Heart right ventricle (tissue), 16 donors: Measurements from ENCODE around the gene HP. TPM values are rescaled to one million over a fixed set of nuclear protein-coding genes. Genes with fewer than 3 reads are reported as not detected.
"Not testable (repeated sequence)": the region's sequence is repeated elsewhere in the genome, so short reads cannot be mapped to it uniquely, and the experiment has no call there.

Experiments
- ATAC-seq, 8 donors: fragments of 200-7000 bp; cut with Tn5 transposase; one replicate each; pipeline ENCODE4 v1.9.1; 2020; ENCODE audit warnings: mild to moderate bottlenecking in 8 of 8, moderate library complexity in 8 of 8, moderate number of reproducible peaks in 1 of 8
- DNase-seq, 2 donors: peaks; one replicate each; pipeline ENCODE4 v3.0.0-alpha.2; 2020
- H3K27ac ChIP-seq, 10 donors: fragments of 200-600 bp; sonication (generic) in 2 of 10; one replicate each; pipeline versions ENCODE4 v1.5.0 to v1.8.0; 2020 to 2022; ENCODE audit warnings: mild to moderate bottlenecking in 3 of 10
- H3K27me3 ChIP-seq, 7 donors: fragments of 200-600 bp; one replicate each; pipeline ENCODE4 v1.8.0; 2021 to 2022; ENCODE audit warnings: mild to moderate bottlenecking in 2 of 7
- H3K36me3 ChIP-seq, 9 donors: fragments of 200-600 bp; sonication (generic) in 1 of 9; one replicate each; pipeline versions ENCODE4 v1.5.0 to v1.8.0; 2020 to 2022; ENCODE audit warnings: mild to moderate bottlenecking in 2 of 9
- H3K4me1 ChIP-seq, 9 donors: fragments of 200-600 bp; sonication (generic) in 1 of 9; one replicate each; pipeline versions ENCODE4 v1.5.0 to v1.8.0; 2020 to 2022; ENCODE audit warnings: mild to moderate bottlenecking in 4 of 9
- H3K4me3 ChIP-seq, 10 donors: fragments of 200-600 bp; sonication (generic) in 2 of 10; one replicate each; pipeline versions ENCODE4 v1.5.0 to v1.8.0; 2020 to 2022; ENCODE audit warnings: mild to moderate bottlenecking in 7 of 10, moderate library complexity in 2 of 10
- H3K9me3 ChIP-seq, 11 donors: fragments of 200-600 bp in 10 of 11; sonication (generic) in 2 of 11; one replicate each; pipeline versions ENCODE4 v1.5.0 to v1.8.0; 2013 to 2022; ENCODE audit warnings: mild to moderate bottlenecking in 2 of 11, control low read depth in 1 of 11, moderate library complexity in 1 of 11
- CTCF ChIP-seq, 9 donors: fragments of 200-600 bp; sonication (generic) in 2 of 9; IDR thresholded peaks; one replicate each; pipeline versions ENCODE4 v1.5.0 to v1.8.0; 2021 to 2022; ENCODE audit warnings: antibody characterized with exemption in 9 of 9, mild to moderate bottlenecking in 5 of 9, moderate library complexity in 1 of 9
- WGBS, 2 donors: extraction: QIAGEN DNeasy Blood & Tissue Kit; methylation state at CpG; one replicate each; pipeline ENCODE4 v1.1.7; 2013; ENCODE audit warnings: inconsistent platforms in 1 of 2; 5-methylcytosine and 5-hydroxymethylcytosine counted together
- intact Hi-C, 10 donors: fragments of 100-400 bp; cut with DNase I; formaldehyde crosslinking; loops; one replicate each; pipeline versions ENCODE4 v1.11.1 to v1.14.2; 2022
- long read RNA-seq, 3 donors: library from polyadenylated mRNA; unstranded; transcript quantifications; one replicate each; pipeline ENCODE4 v2.0.0, GENCODE V29; 2020 to 2021
- polyA plus RNA-seq, 2 donors: library from polyadenylated mRNA; stranded (reverse); fragments of 200-250 nt; gene quantifications; one replicate each; pipeline ENCODE4 v1.2.3, GENCODE V29; 2013
- total RNA-seq, 10 donors: library from RNA; stranded (reverse); fragmentation: NEBNext Ultra II Directional in 3 of 10; extraction: Animal tissue kit (Norgen Biotek cat#: 25700) in 3 of 10; gene quantifications; one replicate each; pipeline versions ENCODE4 v1.2.1 to v1.2.4, GENCODE V29; 2021 to 2023
- donor health status: Arrhythmogenic right ventricular cardiomyopathy.
- donor health status: ischemic (EF 13 %, LVEDD 7.1; RV severe dilation, severe dysfunction).
- donor health status: healthy with polysubstance abuse.
- donor health status: DM: no; HTN: yes; CAD: no.
- donor health status: DM: no; HTN: no; CAD: no.
- donor health status: ischemic (EF 25% LVEDD 6.9; RV normal size, moderate dysfunction).
- donor health status: ischemic (EF 25% LVEDD 5.7; RV mildly dilated, moderate dysfunction).
- donor health status: healthy.
- donor health status: DM: yes; HTN: yes; CAD: no.
- donor health status: Ischemic cardiomyopathy.
- donor health status: ischemic (EF 35%, LVEDD 5.7; RV mildly dilated, moderate dysfunction).
- donor health status: nonischemic (EF 11% LVEDD 7.7; RV severe dilation, severe dysfunction).
- donor health status: DM: yes; HTN: yes; CAD: no.
- donor health status: PGD.
- donor health status: ischemic (EF 29% LVEDD 5.4; RV normal size, mild dysfunction).
- donor health status: nonischemic (EF 23%, LVEDD 6.1; RV moderate dilation, normal function).

HP gene
- 10 to 100 TPM in 2 of 10 donors, 1 to 10 TPM in 7, under 1 TPM in 1; 0.47 to 26.6 (median 5.0) TPM for total RNA-seq
- polyA plus RNA-seq, result 1 to 10 TPM; 4.0 to 8.9 TPM
- long read RNA-seq, donor 1, partial matches to known transcripts, result 0 of 11 reads
- long read RNA-seq, donor 1, other reads (novel, unspliced or antisense), result 9 of 11 reads
- long read RNA-seq, donor 2, partial matches to known transcripts, result 0 of 18 reads
- long read RNA-seq, donor 2, other reads (novel, unspliced or antisense), result 18 of 18 reads
- long read RNA-seq, donor 3, partial matches to known transcripts, result 0 of 1 reads
- long read RNA-seq, donor 3, other reads (novel, unspliced or antisense), result 0 of 1 reads

GRCh38 chr16:72054254-72054847, at the start of gene HP:
Gene HP (plus strand): TSS chr16:72054505. CDS start chr16:72054653, 148 bp downstream.
- H3K27me3 ChIP-seq, H3K36me3 ChIP-seq, H3K4me3 ChIP-seq, ATAC-seq, H3K9me3 ChIP-seq, DNase-seq, H3K27ac ChIP-seq, intact Hi-C loops: not testable (repeated sequence)
- 74 to 80% methylated on average over 5 of the region's 5 CpGs for WGBS, 2 donors
- H3K4me1 ChIP-seq, result peaks cover 0 to 24% (median 0%) of the 10 kb centered on the region in 9 donors

- H3K27ac ChIP-seq, result peak overlapping the region in 6 of 10 donors; percentile 2 to 66 (median 34)
- H3K27me3 ChIP-seq, DNase-seq, ATAC-seq, H3K9me3 ChIP-seq: not testable (repeated sequence)
- 80 to 84% methylated on average over 9 of the region's 9 CpGs for WGBS, 2 donors
- intact Hi-C loops, result loop anchor here in 1 of 10 donors (1.0 kb wide), 1 partner anchor 85 kb away; the partner anchor contains the start of genes DHX38 and TXNL4B
- H3K4me1 ChIP-seq, result peaks cover 0 to 13% (median 10%) of the 10 kb centered on the region in 9 donors
- H3K4me3 ChIP-seq, result peak overlapping the region in 9 of 10 donors; percentile 10 to 98 (median 88)
- peaks cover 0 to 11% (median 0%) of the 10 kb centered on the region in 9 donors for H3K36me3 ChIP-seq
Measured at GRCh38 chr16:72008065-72008423, 46.3 kb upstream of the HP start.

GRCh38 chr16:72008424-72009216, 45.7 kb upstream of the HP start, which contains the start of gene DHODH:
Gene DHODH (plus strand): TSS chr16:72008744. CDS start chr16:72008765, 21 bp downstream.
- Histone ChIP-seq H3K4me1 (peaks cover 0 to 19% (median 16%) of the 10 kb centered on the region in 9 donors), H3K9me3 (no peaks in the 10 kb centered on the region), H3K4me3 (peak within 1 kb of the TSS; percentile 60 to 98 (median 90)), H3K27me3 (no peaks in the 10 kb centered on the region), H3K27ac (peak within 1 kb of the TSS in 9 of 10 donors; percentile 23 to 78 (median 60)), H3K36me3 (peaks cover 0 to 11% (median 0%) of the 10 kb centered on the region in 9 donors)
- peak in 4 of 9 donors; percentile 21 to 42 (median 40) for TF ChIP-seq CTCF (IDR thresholded peaks at IDR 0.05)
- ATAC-seq (peak; percentile 99 to 100 (median 100)), DNase-seq (peak; percentile 98)
- intact Hi-C loops, result loop anchor here in 1 of 10 donors (1.0 kb wide), 1 partner anchor 85 kb away; the partner anchor contains the start of genes DHX38 and TXNL4B
- WGBS, 2 donors, result 0 to 1% methylated on average over 57 of the region's 57 CpGs

GRCh38 chr16:72009779-72010178, 44.5 kb upstream of the HP start:
- Histone ChIP-seq H3K9me3 (no peaks in the 10 kb centered on the region), H3K4me1 (peaks cover 0 to 29% (median 27%) of the 10 kb centered on the region in 9 donors), H3K36me3 (peaks cover 0 to 11% (median 0%) of the 10 kb centered on the region in 9 donors), H3K27me3 (no peaks in the 10 kb centered on the region), H3K27ac (no peak overlapping the region), H3K4me3 (no peak overlapping the region)
- DNase-seq (no peak), ATAC-seq (no peak)
- TF ChIP-seq CTCF (IDR thresholded peaks at IDR 0.05), result no peak
- 96 to 97% methylated on average over 10 of the region's 10 CpGs for WGBS, 2 donors
- intact Hi-C loops, result loop anchor here in 2 of 10 donors (10.0 kb wide), 1 partner anchor 85 kb away; the partner anchor contains the start of genes DHX38 (in 2 of the 2) and TXNL4B (in 2 of the 2)
